Calu3 (cell line): ENCODE measurements around the gene PRKAR1A. TPM values are rescaled to one million over a fixed set of nuclear protein-coding genes. Genes with fewer than 3 reads are reported as not detected.

Experiments
- BruUV-seq: library from RNA; stranded (reverse); fragments of 400-500 nt; replicated peaks from 2 replicates; lab custom pipeline; 2021; lab: Mats Ljungman, UMichigan
- CTCF ChIA-PET: fragments of 300-600 bp; sonication (Branson Sonifier 250); formaldehyde crosslinking; loops from one replicate; lab custom pipeline; 2022; ENCODE audit warnings: antibody characterized with exemption; lab: Charles Lee
- DNase-seq: peaks from one replicate; pipeline ENCODE4 v3.0.0; 2022
- H3K27ac Mint-ChIP-seq: one replicate; pipeline ENCODE4 v1.8.0; 2022; ENCODE audit warnings: mixed read lengths; ENCODE audit not compliant: unreplicated experiment
- H3K27me3 Mint-ChIP-seq: one replicate; pipeline ENCODE4 v1.8.0; 2022; ENCODE audit warnings: mixed read lengths; ENCODE audit not compliant: unreplicated experiment
- H3K36me3 Mint-ChIP-seq: one replicate; pipeline ENCODE4 v1.8.0; 2022; ENCODE audit warnings: mild to moderate bottlenecking, moderate library complexity, mixed read lengths; ENCODE audit not compliant: insufficient read depth, unreplicated experiment
- H3K4me1 Mint-ChIP-seq: one replicate; pipeline ENCODE4 v1.8.0; 2022; ENCODE audit warnings: mild to moderate bottlenecking, low read depth, mixed read lengths; ENCODE audit not compliant: unreplicated experiment
- H3K4me3 Mint-ChIP-seq: one replicate; pipeline ENCODE4 v1.8.0; 2022; ENCODE audit warnings: mild to moderate bottlenecking, low read depth, moderate library complexity, mixed read lengths; ENCODE audit not compliant: unreplicated experiment
- H3K9me3 Mint-ChIP-seq: one replicate; pipeline ENCODE4 v1.8.0; 2022; ENCODE audit warnings: low read depth, mixed read lengths; ENCODE audit not compliant: unreplicated experiment
- CTCF ChIP-seq: fragments of 200-600 bp; IDR thresholded peaks from one replicate; pipeline ENCODE4 v1.8.0; 2022; ENCODE audit warnings: antibody characterized with exemption; ENCODE audit not compliant: unreplicated experiment
- intact Hi-C: fragments of 100-400 bp; cut with micrococcal nuclease; formaldehyde crosslinking; loops from one replicate; pipeline ENCODE4 v1.10.0; 2022; ENCODE audit not compliant: unreplicated experiment
- total RNA-seq: library from RNA; stranded (reverse); gene quantifications from 2 replicates; pipeline ENCODE4 v1.2.3, GENCODE V29; 2022

The PRKAR1A gene
- total RNA-seq, 1 experiment from 2014 or later = 239 TPM

GRCh38 chr17:68566442-68566738 lies 54.2 kb downstream of the PRKAR1A start:
- Mint-ChIP-seq H3K27ac (no peak overlapping the region), H3K9me3 (no peaks in the 10 kb centered on the region), H3K4me3 (no peak overlapping the region), H3K36me3 (no peaks in the 10 kb centered on the region), H3K4me1 (no peaks in the 10 kb centered on the region), H3K27me3 (peaks cover 39% of the 10 kb centered on the region)
- intact Hi-C loops = no loop called here
- CTCF ChIA-PET = no interaction called here
- DNase-seq = no peak
- no TSS peak for BruUV-seq
- TF ChIP-seq CTCF = no peak

GRCh38 chr17:68567035-68567434 lies 54.8 kb downstream of the PRKAR1A start:
- Mint-ChIP-seq H3K9me3 (no peaks in the 10 kb centered on the region), H3K27me3 (peaks cover 39% of the 10 kb centered on the region), H3K27ac (no peak overlapping the region), H3K36me3 (no peaks in the 10 kb centered on the region), H3K4me3 (no peak overlapping the region), H3K4me1 (no peaks in the 10 kb centered on the region)
- intact Hi-C loops = no loop called here
- CTCF ChIA-PET = no interaction called here
- no peak for TF ChIP-seq CTCF
- no TSS peak for BruUV-seq
- no peak for DNase-seq

- intact Hi-C loops = no loop called here
- no TSS peak for BruUV-seq
- Mint-ChIP-seq H3K9me3 (no peaks in the 10 kb centered on the region), H3K4me1 (no peaks in the 10 kb centered on the region), H3K27me3 (peaks cover 39% of the 10 kb centered on the region), H3K27ac (no peak overlapping the region), H3K4me3 (no peak overlapping the region), H3K36me3 (no peaks in the 10 kb centered on the region)
- no peak for TF ChIP-seq CTCF
- CTCF ChIA-PET = no interaction called here
- no peak for DNase-seq
Measured at GRCh38 chr17:68567581-68567980, 55.4 kb downstream of the PRKAR1A start.

- DNase-seq = no peak
- Mint-ChIP-seq H3K4me3 (no peak overlapping the region), H3K4me1 (no peaks in the 10 kb centered on the region), H3K9me3 (no peaks in the 10 kb centered on the region), H3K27ac (no peak overlapping the region), H3K27me3 (peaks cover 39% of the 10 kb centered on the region), H3K36me3 (no peaks in the 10 kb centered on the region)
- intact Hi-C loops = no loop called here
- CTCF ChIA-PET = no interaction called here
- no TSS peak for BruUV-seq
- no peak for TF ChIP-seq CTCF
Measured at GRCh38 chr17:68568581-68568980, 56.4 kb downstream of the PRKAR1A start.

GRCh38 chr17:68569346-68569745 lies 57.1 kb downstream of the PRKAR1A start:
- no peak for TF ChIP-seq CTCF
- H3K36me3 Mint-ChIP-seq = no peaks in the 10 kb centered on the region
- H3K27ac Mint-ChIP-seq = no peak overlapping the region
- BruUV-seq = no TSS peak
- no peak overlapping the region for H3K4me3 Mint-ChIP-seq
- H3K9me3 Mint-ChIP-seq = no peaks in the 10 kb centered on the region
- peaks cover 39% of the 10 kb centered on the region for H3K27me3 Mint-ChIP-seq
- CTCF ChIA-PET = no interaction called here
- H3K4me1 Mint-ChIP-seq = no peaks in the 10 kb centered on the region
- intact Hi-C loops = no loop called here
- no peak for DNase-seq
